ENCODE data around the gene STS. TPM values are rescaled to one million over a fixed set of nuclear protein-coding genes. Genes with fewer than 3 reads are reported as not detected.

Gene STS
- total RNA-seq, 6 experiments from 2014 or later = 4.7 to 12.8 (median 10.7) TPM

DNA sequence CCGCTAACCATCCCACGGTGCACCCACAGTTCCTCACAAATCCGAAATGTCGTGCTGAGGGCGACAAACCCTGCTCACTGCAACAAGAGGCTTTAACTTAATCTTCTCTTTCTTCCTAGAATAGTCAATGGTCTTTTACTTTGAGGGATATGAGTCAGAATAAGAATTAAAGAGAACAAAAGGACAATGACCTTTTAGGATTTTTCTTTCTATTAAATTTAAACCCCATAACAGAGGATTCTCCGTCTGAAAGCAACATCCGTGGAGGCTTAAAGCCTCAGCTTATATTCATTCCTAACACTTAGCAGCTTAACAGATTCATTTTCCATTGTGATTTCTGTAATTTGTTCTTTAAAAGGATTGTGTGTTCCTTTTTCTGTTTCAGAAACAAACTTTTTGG, 45.4 kb downstream of the STS start:
- Histone ChIP-seq H3K36me3 (peaks cover 0 to 1% (median 0%) of the 10 kb centered on the region in 4 donors), H3K9me3 (no peaks in the 10 kb centered on the region), H3K27ac (no peak overlapping the region), H3K4me1 (no peaks in the 10 kb centered on the region), H3K4me3 (no peak overlapping the region), H3K27me3 (no peaks in the 10 kb centered on the region)
- WGBS (ENCODE audit: insufficient coverage, low coverage, low lambda C conversion rate, missing lambda C conversion rate) = 88% methylated on average over 4 of the region's 7 CpGs
- ATAC-seq = no peak
- intact Hi-C loops (cut with DNase I) = no loop called here
- TF ChIP-seq POLR2A (IDR thresholded peaks at IDR 0.05) = no peak
- TF ChIP-seq, protein P1, sequence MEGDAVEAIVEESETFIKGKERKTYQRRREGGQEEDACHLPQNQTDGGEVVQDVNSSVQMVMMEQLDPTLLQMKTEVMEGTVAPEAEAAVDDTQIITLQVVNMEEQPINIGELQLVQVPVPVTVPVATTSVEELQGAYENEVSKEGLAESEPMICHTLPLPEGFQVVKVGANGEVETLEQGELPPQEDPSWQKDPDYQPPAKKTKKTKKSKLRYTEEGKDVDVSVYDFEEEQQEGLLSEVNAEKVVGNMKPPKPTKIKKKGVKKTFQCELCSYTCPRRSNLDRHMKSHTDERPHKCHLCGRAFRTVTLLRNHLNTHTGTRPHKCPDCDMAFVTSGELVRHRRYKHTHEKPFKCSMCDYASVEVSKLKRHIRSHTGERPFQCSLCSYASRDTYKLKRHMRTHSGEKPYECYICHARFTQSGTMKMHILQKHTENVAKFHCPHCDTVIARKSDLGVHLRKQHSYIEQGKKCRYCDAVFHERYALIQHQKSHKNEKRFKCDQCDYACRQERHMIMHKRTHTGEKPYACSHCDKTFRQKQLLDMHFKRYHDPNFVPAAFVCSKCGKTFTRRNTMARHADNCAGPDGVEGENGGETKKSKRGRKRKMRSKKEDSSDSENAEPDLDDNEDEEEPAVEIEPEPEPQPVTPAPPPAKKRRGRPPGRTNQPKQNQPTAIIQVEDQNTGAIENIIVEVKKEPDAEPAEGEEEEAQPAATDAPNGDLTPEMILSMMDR (IDR thresholded peaks at IDR 0.05) = no peak
- DNase-seq = no peak

DNA sequence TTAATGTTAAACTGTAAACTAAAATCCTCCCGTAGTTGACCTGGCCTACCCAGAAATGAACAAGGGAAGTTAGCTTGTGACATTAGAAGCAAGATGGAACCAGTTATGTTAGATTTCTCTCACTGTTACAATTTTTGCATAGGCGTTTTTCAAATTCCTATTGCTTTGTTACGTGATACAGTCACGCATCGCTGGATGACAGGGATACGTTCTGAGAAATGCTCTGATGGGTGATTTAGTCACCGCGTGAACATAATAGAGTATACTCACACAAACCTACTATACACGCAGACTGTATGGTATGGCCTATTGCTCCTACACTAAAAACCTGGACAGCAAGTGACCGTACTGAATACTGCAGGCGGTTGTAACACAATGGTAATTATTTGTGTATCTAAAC, 47.1 kb downstream of the STS start:
- Histone ChIP-seq H3K27me3 (no peaks in the 10 kb centered on the region), H3K4me1 (no peaks in the 10 kb centered on the region), H3K27ac (no peak overlapping the region), H3K4me3 (no peak overlapping the region), H3K36me3 (peaks cover 0 to 1% (median 0%) of the 10 kb centered on the region in 4 donors), H3K9me3 (no peaks in the 10 kb centered on the region)
- intact Hi-C loops (cut with DNase I) = no loop called here
- WGBS (ENCODE audit: insufficient coverage, low coverage, low lambda C conversion rate, missing lambda C conversion rate) = 92% methylated on average over 11 of the region's 11 CpGs
- TF ChIP-seq, protein P1 (IDR thresholded peaks at IDR 0.05) = no peak
- no peak for TF ChIP-seq POLR2A (IDR thresholded peaks at IDR 0.05)
- ATAC-seq = no peak
- no peak for DNase-seq

Small RNA genes lying within 50 kb of the gene (microRNA-seq; reads per million reads assigned to microRNA genes)
- gene MIR4767 = 1.3 to 2.9 reads per million in 2 donors

Small RNA genes lying within 50 kb of the gene (small RNA-seq; reads per million reads assigned to genes)
- 0 to 0.29 reads per million in 2 experiments for gene MIR4767

Other genes starting within 250 kb of the STS start
- gene PUDP, start 441 bp downstream of the STS start, total RNA-seq = 10 to 100 TPM in 4 of 6 experiments, 1 to 10 TPM in 2; 8.8 to 18.4 (median 11.8) TPM